ENCODE measurements around the gene FGF19. TPM values are rescaled to one million over a fixed set of nuclear protein-coding genes. Genes with fewer than 3 reads are reported as not detected.

Gene FGF19
- polyA plus RNA-seq, 1 donor from 2014 or later = 4.6 TPM

DNA sequence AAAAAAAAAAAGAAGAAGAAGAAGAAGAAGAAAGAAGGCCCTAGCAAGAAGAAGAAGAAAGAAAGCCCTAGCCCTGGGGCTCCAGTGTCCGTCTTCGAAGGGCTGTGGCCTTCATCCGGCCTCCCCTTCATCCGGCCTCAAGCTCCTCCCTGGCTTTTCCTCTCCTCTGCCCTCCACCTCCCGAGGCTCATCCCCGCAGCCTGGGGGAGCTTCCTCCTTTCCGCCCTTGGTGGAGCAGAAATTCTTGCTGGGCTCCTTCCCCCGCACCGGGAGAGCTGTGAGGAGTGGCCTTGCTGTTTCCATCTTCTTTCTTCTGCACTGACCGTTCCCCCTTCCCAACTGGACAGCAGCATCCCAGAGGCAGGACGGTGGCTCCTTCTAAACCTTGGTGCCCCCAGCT lies 19.2 kb downstream of the FGF19 start:
- TF ChIP-seq SMC3 (conservative IDR thresholded peaks at IDR 0.05; ENCODE audit: poor library complexity) (no peak), EZH2 (IDR thresholded peaks at IDR 0.05; ENCODE audit: borderline replicate concordance, insufficient read depth, low read length, poor library complexity, severe bottlenecking) (no peak), TAF1 (IDR thresholded peaks at IDR 0.05; ENCODE audit: low read depth) (no peak), RAD21 (conservative IDR thresholded peaks at IDR 0.05) (no peak), EP300 (conservative IDR thresholded peaks at IDR 0.05; ENCODE audit: poor library complexity, severe bottlenecking) (no peak), POLR2AphosphoS5 (IDR thresholded peaks at IDR 0.05) (no peak), MXI1 (conservative IDR thresholded peaks at IDR 0.05; ENCODE audit: poor library complexity, severe bottlenecking) (no peak)
- TF ChIP-seq, protein P1, sequence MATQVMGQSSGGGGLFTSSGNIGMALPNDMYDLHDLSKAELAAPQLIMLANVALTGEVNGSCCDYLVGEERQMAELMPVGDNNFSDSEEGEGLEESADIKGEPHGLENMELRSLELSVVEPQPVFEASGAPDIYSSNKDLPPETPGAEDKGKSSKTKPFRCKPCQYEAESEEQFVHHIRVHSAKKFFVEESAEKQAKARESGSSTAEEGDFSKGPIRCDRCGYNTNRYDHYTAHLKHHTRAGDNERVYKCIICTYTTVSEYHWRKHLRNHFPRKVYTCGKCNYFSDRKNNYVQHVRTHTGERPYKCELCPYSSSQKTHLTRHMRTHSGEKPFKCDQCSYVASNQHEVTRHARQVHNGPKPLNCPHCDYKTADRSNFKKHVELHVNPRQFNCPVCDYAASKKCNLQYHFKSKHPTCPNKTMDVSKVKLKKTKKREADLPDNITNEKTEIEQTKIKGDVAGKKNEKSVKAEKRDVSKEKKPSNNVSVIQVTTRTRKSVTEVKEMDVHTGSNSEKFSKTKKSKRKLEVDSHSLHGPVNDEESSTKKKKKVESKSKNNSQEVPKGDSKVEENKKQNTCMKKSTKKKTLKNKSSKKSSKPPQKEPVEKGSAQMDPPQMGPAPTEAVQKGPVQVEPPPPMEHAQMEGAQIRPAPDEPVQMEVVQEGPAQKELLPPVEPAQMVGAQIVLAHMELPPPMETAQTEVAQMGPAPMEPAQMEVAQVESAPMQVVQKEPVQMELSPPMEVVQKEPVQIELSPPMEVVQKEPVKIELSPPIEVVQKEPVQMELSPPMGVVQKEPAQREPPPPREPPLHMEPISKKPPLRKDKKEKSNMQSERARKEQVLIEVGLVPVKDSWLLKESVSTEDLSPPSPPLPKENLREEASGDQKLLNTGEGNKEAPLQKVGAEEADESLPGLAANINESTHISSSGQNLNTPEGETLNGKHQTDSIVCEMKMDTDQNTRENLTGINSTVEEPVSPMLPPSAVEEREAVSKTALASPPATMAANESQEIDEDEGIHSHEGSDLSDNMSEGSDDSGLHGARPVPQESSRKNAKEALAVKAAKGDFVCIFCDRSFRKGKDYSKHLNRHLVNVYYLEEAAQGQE (IDR thresholded peaks at IDR 0.05; ENCODE audit: borderline replicate concordance) = no peak
- TF ChIP-seq, protein P2, sequence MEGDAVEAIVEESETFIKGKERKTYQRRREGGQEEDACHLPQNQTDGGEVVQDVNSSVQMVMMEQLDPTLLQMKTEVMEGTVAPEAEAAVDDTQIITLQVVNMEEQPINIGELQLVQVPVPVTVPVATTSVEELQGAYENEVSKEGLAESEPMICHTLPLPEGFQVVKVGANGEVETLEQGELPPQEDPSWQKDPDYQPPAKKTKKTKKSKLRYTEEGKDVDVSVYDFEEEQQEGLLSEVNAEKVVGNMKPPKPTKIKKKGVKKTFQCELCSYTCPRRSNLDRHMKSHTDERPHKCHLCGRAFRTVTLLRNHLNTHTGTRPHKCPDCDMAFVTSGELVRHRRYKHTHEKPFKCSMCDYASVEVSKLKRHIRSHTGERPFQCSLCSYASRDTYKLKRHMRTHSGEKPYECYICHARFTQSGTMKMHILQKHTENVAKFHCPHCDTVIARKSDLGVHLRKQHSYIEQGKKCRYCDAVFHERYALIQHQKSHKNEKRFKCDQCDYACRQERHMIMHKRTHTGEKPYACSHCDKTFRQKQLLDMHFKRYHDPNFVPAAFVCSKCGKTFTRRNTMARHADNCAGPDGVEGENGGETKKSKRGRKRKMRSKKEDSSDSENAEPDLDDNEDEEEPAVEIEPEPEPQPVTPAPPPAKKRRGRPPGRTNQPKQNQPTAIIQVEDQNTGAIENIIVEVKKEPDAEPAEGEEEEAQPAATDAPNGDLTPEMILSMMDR (IDR thresholded peaks at IDR 0.05; ENCODE audit: poor library complexity, severe bottlenecking) = no peak
- H3K27ac ChIP-seq (ENCODE audit: low read length) = no peak overlapping the region

DNA sequence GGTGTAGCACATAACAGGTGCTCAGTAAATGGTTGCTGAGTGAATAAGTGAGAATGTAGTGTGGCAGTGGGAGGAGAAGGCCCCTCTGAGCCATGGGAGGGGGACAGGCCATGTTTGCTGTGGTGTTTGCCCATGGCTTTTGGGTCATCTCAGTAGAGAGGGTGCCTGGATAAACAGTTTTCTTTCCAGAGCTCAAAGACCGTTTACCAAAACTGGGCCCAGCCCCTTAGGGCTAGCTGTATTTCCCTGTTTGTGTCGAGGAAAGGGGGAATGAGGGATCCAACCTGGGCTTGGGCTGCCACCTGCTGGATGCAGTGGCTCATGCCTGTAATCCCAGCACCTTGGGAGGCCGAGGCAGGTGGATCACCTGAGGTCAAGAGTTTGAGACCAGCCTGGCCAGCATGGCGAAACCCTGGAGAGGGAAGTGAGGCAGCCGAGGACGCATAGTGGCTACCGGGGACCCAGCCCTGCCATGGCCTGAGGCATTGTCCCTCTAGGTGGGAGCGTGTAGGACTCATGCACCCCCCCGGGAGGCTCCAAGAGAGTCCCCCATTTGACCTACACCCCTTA lies 20.0 kb downstream of the FGF19 start:
- no peak overlapping the region for H2AFZ ChIP-seq (ENCODE audit: low read depth, low read length)
- H3K9ac ChIP-seq (ENCODE audit: low read length) = no peak overlapping the region
- H3K4me3 ChIP-seq (ENCODE audit: low read length) = no peak overlapping the region
- no peak overlapping the region for H3K27ac ChIP-seq (ENCODE audit: low read length)
- no peaks in the 10 kb centered on the region for H3K36me3 ChIP-seq (ENCODE audit: insufficient read depth, low read length)
- H3K9me3 ChIP-seq (ENCODE audit: low read length) = no peaks in the 10 kb centered on the region
- TF ChIP-seq EP300 (conservative IDR thresholded peaks at IDR 0.05; ENCODE audit: poor library complexity, severe bottlenecking) = no peak
- no peaks in the 10 kb centered on the region for H3K79me2 ChIP-seq (replicated peaks; ENCODE audit: insufficient read depth, low read length)
- no peaks in the 10 kb centered on the region for H4K20me1 ChIP-seq (ENCODE audit: insufficient read depth)
- peaks cover 5% of the 10 kb centered on the region for H3K27me3 ChIP-seq (ENCODE audit: insufficient read depth, low read depth, low read length)
- H3K9me2 ChIP-seq (ENCODE audit: insufficient read depth, low read length) = no peaks in the 10 kb centered on the region
- no peak overlapping the region for H3K4me2 ChIP-seq (ENCODE audit: low read length)
- no peaks in the 10 kb centered on the region for H3F3A ChIP-seq (ENCODE audit: insufficient read depth, low read length, poor library complexity, severe bottlenecking)

More for the DNA sequence above, 19.2 kb downstream of the FGF19 start:
- Histone ChIP-seq H3F3A (ENCODE audit: insufficient read depth, low read length, poor library complexity, severe bottlenecking) (no peaks in the 10 kb centered on the region), H3K9me2 (ENCODE audit: insufficient read depth, low read length) (no peaks in the 10 kb centered on the region), H3K4me2 (ENCODE audit: low read length) (no peak overlapping the region), H3K79me2 (replicated peaks; ENCODE audit: insufficient read depth, low read length) (no peaks in the 10 kb centered on the region), H3K9ac (ENCODE audit: low read length) (no peak overlapping the region), H4K20me1 (ENCODE audit: insufficient read depth) (no peaks in the 10 kb centered on the region), H3K36me3 (ENCODE audit: insufficient read depth, low read length) (no peaks in the 10 kb centered on the region), H3K27me3 (ENCODE audit: insufficient read depth, low read depth, low read length) (peaks cover 5% of the 10 kb centered on the region), H3K4me3 (ENCODE audit: low read length) (no peak overlapping the region), H2AFZ (ENCODE audit: low read depth, low read length) (no peak overlapping the region), H3K9me3 (ENCODE audit: low read length) (no peaks in the 10 kb centered on the region)
